Measurements from ENCODE around the gene APBA2.

Gene APBA2

DNA sequence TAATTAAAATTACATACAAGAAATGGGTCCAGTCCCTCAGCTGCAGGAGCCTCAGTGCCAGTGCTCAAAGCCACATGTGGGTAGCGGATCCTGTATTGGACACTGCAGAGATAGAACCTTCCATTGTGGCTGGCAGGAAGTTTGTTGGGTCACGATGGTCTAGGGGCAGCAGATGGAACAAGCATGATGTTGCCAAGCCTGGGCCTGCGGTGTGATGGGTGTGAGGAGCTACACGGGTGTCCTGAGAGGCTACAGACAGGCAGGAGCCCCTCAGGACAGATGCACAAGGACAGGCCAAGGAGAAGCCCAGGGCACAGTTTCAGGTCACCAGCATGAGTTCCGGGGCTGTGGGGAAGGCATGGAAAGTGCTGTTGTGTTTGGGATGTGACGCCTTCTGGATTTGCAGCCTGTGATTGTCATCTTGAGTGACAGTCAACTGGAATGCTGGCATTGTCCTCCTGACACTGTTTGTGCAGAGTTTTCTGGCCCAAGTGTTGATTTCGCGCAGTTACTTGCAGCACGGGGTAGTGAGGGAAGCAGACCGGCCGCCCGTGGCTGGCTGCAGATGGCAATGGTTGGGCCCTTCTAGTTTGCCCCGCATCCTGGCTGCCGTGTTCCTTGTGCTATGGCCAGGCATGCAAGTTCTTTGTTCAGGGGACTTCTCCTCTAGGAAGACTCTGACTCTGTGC lies 206.7 kb downstream of the APBA2 start:
- in situ Hi-C loops (cut with HindIII; ENCODE audit: low sequenced_read_pairs), result no loop called here
- H3K4me3 ChIP-seq (ENCODE audit: low read depth, low read length), result no peak overlapping the region
- no peak for DNase-seq (ENCODE audit: low read depth)
- TF ChIP-seq, protein P1, sequence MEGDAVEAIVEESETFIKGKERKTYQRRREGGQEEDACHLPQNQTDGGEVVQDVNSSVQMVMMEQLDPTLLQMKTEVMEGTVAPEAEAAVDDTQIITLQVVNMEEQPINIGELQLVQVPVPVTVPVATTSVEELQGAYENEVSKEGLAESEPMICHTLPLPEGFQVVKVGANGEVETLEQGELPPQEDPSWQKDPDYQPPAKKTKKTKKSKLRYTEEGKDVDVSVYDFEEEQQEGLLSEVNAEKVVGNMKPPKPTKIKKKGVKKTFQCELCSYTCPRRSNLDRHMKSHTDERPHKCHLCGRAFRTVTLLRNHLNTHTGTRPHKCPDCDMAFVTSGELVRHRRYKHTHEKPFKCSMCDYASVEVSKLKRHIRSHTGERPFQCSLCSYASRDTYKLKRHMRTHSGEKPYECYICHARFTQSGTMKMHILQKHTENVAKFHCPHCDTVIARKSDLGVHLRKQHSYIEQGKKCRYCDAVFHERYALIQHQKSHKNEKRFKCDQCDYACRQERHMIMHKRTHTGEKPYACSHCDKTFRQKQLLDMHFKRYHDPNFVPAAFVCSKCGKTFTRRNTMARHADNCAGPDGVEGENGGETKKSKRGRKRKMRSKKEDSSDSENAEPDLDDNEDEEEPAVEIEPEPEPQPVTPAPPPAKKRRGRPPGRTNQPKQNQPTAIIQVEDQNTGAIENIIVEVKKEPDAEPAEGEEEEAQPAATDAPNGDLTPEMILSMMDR (IDR thresholded peaks at IDR 0.05; ENCODE audit: low read depth, low read length, missing control alignments), result no peak

DNA sequence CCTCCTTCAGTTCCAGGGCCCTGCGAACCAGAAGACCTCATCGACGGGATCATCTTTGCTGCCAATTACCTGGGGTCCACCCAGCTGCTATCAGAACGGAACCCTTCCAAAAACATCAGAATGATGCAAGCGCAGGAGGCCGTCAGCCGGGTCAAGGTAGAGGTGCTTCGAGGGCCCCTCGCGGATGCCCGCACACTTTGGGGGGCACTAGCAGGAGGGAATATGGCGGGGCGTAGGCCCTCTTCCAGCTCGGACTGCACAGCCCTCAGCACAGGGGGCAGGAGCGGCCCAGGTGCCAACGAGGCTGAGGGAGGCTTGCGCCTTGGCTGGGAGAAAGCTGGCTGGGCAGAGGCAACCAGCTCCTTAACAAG lies 207.3 kb downstream of the APBA2 start:
- no peak overlapping the region for H3K4me3 ChIP-seq (ENCODE audit: low read depth, low read length)
- in situ Hi-C loops (cut with HindIII; ENCODE audit: low sequenced_read_pairs), result no loop called here
- TF ChIP-seq, protein P1 (IDR thresholded peaks at IDR 0.05; ENCODE audit: low read depth, low read length, missing control alignments), result no peak
- DNase-seq (ENCODE audit: low read depth), result no peak

DNA sequence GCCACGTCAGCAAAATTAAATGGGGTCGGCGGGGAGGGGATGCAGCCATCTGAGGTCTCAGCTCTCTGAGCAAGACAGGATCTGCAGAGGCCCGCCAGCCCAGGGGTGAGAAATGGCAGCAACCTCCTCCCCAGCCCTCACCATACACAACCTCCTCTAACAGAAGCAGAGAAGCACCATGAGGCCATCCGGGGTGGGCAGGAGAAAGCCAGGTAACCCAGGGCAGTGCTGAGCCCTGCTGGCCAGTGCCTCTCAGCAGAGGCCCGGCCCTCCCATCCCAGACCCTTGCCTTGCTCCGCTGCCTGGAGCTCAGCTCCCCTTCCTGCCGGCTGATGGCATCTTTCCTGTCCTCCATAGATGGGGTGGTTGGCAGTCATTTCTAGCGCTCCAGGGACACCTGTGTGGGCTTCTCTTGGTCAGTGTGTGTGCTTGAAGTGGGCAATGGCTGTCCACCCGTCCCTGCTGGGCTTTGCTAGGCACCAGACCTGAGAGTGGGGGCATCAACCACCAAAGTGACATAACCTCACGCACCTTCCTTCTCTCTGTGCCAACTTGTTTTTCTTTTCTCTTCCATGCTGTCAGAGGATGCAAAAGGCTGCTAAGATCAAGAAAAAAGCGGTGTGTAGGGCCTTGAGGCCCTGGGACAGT lies 208.0 kb downstream of the APBA2 start:
- no peak for DNase-seq (ENCODE audit: low read depth)

DNA sequence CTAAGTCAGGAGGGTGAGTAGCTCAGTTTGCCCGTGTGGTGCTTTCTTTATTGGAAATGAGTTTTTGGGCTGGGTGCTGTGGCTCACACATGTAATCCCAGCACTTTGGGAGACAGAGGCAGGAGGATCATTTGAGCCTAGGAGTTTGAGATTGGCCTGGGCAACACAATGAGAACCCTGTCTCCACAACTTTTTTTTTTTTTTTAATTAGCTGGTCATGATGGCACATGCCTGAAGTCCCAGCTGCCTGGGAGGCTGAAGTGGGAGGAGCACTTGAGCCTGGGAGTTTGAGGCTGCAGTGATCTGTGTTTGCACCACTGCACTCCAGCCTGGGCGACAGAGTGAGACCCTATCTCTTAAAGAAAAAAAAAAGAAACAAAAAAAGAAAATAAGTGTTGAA lies 208.9 kb downstream of the APBA2 start:
- in situ Hi-C loops (cut with HindIII; ENCODE audit: low sequenced_read_pairs), result no loop called here
- TF ChIP-seq, protein P1 (IDR thresholded peaks at IDR 0.05; ENCODE audit: low read depth, low read length, missing control alignments), result no peak
- no peak for DNase-seq (ENCODE audit: low read depth)
- H3K4me3 ChIP-seq (ENCODE audit: low read depth, low read length), result no peak overlapping the region

More for the DNA sequence above, 208.0 kb downstream of the APBA2 start:
- in situ Hi-C loops (cut with HindIII; ENCODE audit: low sequenced_read_pairs), result no loop called here
- H3K4me3 ChIP-seq (ENCODE audit: low read depth, low read length), result no peak overlapping the region
- TF ChIP-seq, protein P1 (IDR thresholded peaks at IDR 0.05; ENCODE audit: low read depth, low read length, missing control alignments), result no peak

DNA sequence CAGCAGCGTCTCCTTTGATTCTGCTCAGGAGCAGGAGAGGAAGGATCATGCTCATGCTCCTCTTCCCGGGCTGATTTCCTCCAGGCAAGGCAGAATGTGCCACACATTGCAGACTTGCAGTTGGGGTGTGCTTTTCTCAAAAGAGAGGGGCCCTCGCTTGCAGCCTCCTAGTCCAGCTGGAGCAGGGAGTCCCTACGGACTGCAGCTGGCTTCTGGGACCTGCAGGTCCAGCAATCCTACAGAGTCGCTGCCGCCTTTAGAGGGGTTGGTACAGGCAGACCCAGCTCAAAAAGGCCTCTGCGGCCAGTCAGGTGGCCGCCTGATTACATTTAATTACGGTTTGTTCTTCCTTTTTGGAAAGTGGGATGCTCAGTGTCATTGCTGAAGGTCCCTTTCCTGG lies 210.0 kb downstream of the APBA2 start:
- TF ChIP-seq, protein P1 (IDR thresholded peaks at IDR 0.05; ENCODE audit: low read depth, low read length, missing control alignments), result no peak
- DNase-seq (ENCODE audit: low read depth), result no peak
- H3K4me3 ChIP-seq (ENCODE audit: low read depth, low read length), result no peak overlapping the region
- in situ Hi-C loops (cut with HindIII; ENCODE audit: low sequenced_read_pairs), result no loop called here

DNA sequence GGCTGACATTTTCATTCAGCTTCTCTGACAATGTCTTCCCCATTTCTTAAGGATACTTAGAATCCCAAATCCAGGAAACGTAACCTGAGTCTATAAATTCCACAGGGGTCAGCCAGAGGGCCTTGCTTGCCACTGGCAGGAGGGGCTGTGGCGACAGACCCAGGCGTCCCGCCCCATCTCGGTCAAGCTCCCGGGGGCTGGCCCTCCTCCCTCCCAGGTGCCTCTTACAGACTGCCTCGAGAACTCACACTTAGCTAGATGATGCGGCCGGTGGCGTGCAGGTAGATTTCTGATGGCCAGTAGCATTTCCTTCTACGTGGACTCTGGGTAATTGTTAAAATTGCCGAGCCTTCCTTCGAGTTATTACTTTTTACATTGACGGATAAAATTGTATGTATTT lies 211.4 kb downstream of the APBA2 start:
- in situ Hi-C loops (cut with HindIII; ENCODE audit: low sequenced_read_pairs), result no loop called here
- TF ChIP-seq, protein P1 (IDR thresholded peaks at IDR 0.05; ENCODE audit: low read depth, low read length, missing control alignments), result no peak
- no peak overlapping the region for H3K4me3 ChIP-seq (ENCODE audit: low read depth, low read length)
- no peak for DNase-seq (ENCODE audit: low read depth)
